Panc1 (cell line): ENCODE measurements around the gene MICAL2. TPM values are rescaled to one million over a fixed set of nuclear protein-coding genes. Genes with fewer than 3 reads are reported as not detected.

Source experiments
- ATAC-seq: fragments of 200-7000 bp; cut with Tn5 transposase; 2 replicates; pipeline ENCODE4 v1.9.1; 2020; ENCODE audit warnings: mild to moderate bottlenecking, moderate library complexity
- BruUV-seq: library from RNA; stranded (reverse); fragments of 400-500 nt; replicated peaks from 2 replicates; lab custom pipeline; 2021; lab: Mats Ljungman, UMichigan
- CTCF ChIA-PET: fragments of 300-600 bp; sonication (Branson Sonifier 250); formaldehyde crosslinking; loops from one replicate; lab custom pipeline; 2022; ENCODE audit warnings: antibody characterized with exemption; lab: Charles Lee
- POLR2A ChIA-PET: fragments of 300-600 bp; sonication (Branson Sonifier 250); formaldehyde crosslinking; loops from one replicate; lab custom pipeline; 2022; ENCODE audit warnings: antibody characterized with exemption; lab: Charles Lee
- DNase-seq: peaks from one replicate; pipeline ENCODE4 v3.0.0-alpha.2; 2010; ENCODE audit warnings: low read depth, low spot score
- H3K27ac ChIP-seq: 2 replicates; pipeline ENCODE4 v1.5.1; 2011; ENCODE audit warnings: mild to moderate bottlenecking, low read length, inconsistent platforms
- H3K27me3 ChIP-seq: fragments of 200-500 bp; sonication (Bioruptor generic); 2 replicates; pipeline ENCODE4 v1.6.0; 2014; ENCODE audit warnings: low read length, inconsistent platforms; ENCODE audit not compliant: control insufficient read depth, insufficient read depth
- H3K36me3 ChIP-seq: fragments of 200-500 bp; sonication (Bioruptor generic); 2 replicates; pipeline ENCODE4 v1.5.1; 2014; ENCODE audit warnings: inconsistent platforms, mild to moderate bottlenecking, low read length, moderate library complexity; ENCODE audit not compliant: control insufficient read depth, insufficient read depth
- H3K4me1 ChIP-seq: 2 replicates; pipeline ENCODE4 v1.5.1; 2011; ENCODE audit warnings: inconsistent platforms, mild to moderate bottlenecking, low read length, moderate library complexity; ENCODE audit not compliant: control insufficient read depth, insufficient read depth
- H3K4me3 ChIP-seq, 2 experiments: 2 replicates each; pipeline ENCODE4 v1.5.1; 2011 to 2012; ENCODE audit warnings: low read depth in 2 of 2, low read length in 2 of 2, mild to moderate bottlenecking in 2 of 2, inconsistent platforms in 1 of 2, moderate library complexity in 1 of 2
- H3K9me3 ChIP-seq: fragments of 200-500 bp; sonication (Bioruptor generic); 2 replicates; pipeline ENCODE4 v1.5.1; 2014; ENCODE audit warnings: low read depth, mild to moderate bottlenecking, inconsistent platforms, low read length, moderate library complexity; ENCODE audit not compliant: control insufficient read depth, insufficient read depth
- CTCF ChIP-seq: fragments of 450-650 bp; IDR thresholded peaks from 2 replicates; pipeline ENCODE4 v1.5.1; 2017; ENCODE audit warnings: mild to moderate bottlenecking
- POLR2AphosphoS5 ChIP-seq: IDR thresholded peaks from 2 replicates; pipeline ENCODE4 v1.6.1; 2012; ENCODE audit warnings: mild to moderate bottlenecking, low read depth, low read length, moderate library complexity
- REST ChIP-seq, 2 experiments: IDR thresholded peaks; 2 replicates each; pipeline ENCODE4 v1.6.1; 2011 to 2012; ENCODE audit warnings: low read depth in 2 of 2, control low read depth in 1 of 2, low read length in 1 of 2, mild to moderate bottlenecking in 1 of 2, moderate library complexity in 1 of 2; ENCODE audit not compliant: insufficient read depth in 1 of 2
- SIN3A ChIP-seq: IDR thresholded peaks from 2 replicates; pipeline ENCODE4 v1.6.1; 2012; ENCODE audit warnings: low read depth, mild to moderate bottlenecking, low read length, moderate library complexity, borderline replicate concordance; ENCODE audit not compliant: insufficient read depth
- TCF7L2 ChIP-seq: IDR thresholded peaks from 2 replicates; pipeline ENCODE4 v1.6.1; 2011; ENCODE audit warnings: mild to moderate bottlenecking, low read depth, low read length, inconsistent platforms
- in situ Hi-C: cut with HindIII; loops from 2 replicates; pipeline ENCODE4 v1.10.0; 2016; ENCODE audit warnings: low sequenced_read_pairs, low pct_unique_long_range_greater_than_20kb
- intact Hi-C: fragments of 100-400 bp; cut with micrococcal nuclease; formaldehyde crosslinking; loops from one replicate; pipeline ENCODE4 v1.10.0; 2022; ENCODE audit not compliant: unreplicated experiment
- total RNA-seq: library from RNA; stranded (reverse); gene quantifications from one replicate; pipeline ENCODE4 v1.2.1, GENCODE V29; 2021; ENCODE audit not compliant: unreplicated experiment

The MICAL2 gene
- total RNA-seq, 1 experiment from 2014 or later: 199 TPM

DNA sequence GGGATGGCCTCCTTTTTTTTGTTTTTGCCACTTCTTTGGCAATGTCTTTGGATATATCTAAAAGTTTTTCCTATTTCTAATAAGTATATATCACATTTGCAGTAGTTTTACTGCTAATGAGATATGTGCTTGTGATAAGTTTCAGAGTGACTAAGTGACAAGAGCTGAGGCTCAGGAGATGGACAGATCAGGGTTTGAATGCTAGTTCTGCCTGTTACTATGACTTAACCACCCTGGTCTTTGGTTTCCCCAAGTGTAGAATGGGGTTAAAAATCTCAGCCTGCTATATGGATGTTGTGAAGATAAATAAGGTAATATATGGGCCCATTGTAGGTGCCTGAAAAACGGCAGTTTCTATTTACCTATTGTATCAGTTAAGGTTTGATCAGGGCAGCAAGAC, 9.1 kb upstream of the MICAL2 start:
- ChIA-PET POLR2A (interaction anchor here (0.6 kb wide), 1 partner anchor 61 kb away, joined by 4 read pairs; no protein-coding TSS in a partner anchor), CTCF (no interaction called here)
- no TSS peak for BruUV-seq
- in situ Hi-C loops (no loop called here), intact Hi-C loops (no loop called here)
- ATAC-seq (no peak), DNase-seq (no peak)
- no peak overlapping the region for H3K4me3 ChIP-seq
- H3K27ac ChIP-seq: peak overlapping the region; percentile 19; the same call in 1 of the 2 replicates
- no peaks in the 10 kb centered on the region for H3K27me3 ChIP-seq
- H3K4me1 ChIP-seq: peaks cover 2% of the 10 kb centered on the region; the same call in 1 of the 2 replicates
- TF ChIP-seq POLR2AphosphoS5 (no peak), TCF7L2 (no peak), CTCF (no peak), REST (IDR thresholded peaks at IDR 0.05; ENCODE audit: insufficient read depth in 1 of 2, low read depth in 2 of 2, low read length in 1 of 2) (no peak), SIN3A (no peak)
- no peaks in the 10 kb centered on the region for H3K9me3 ChIP-seq
- H3K36me3 ChIP-seq: no peaks in the 10 kb centered on the region

- H3K4me1 ChIP-seq: peaks cover 2% of the 10 kb centered on the region; the same call in 1 of the 2 replicates
- no peaks in the 10 kb centered on the region for H3K9me3 ChIP-seq
- DNase-seq (no peak), ATAC-seq (no peak)
- ChIA-PET POLR2A (no interaction called here), CTCF (interaction anchor here (1.1 kb wide), 1 partner anchor 52 kb away, joined by 5 read pairs; no protein-coding TSS in a partner anchor)
- no peaks in the 10 kb centered on the region for H3K36me3 ChIP-seq
- no TSS peak for BruUV-seq
- peak overlapping the region; percentile 25; the same call in 1 of the 2 replicates for H3K27ac ChIP-seq
- TF ChIP-seq REST (IDR thresholded peaks at IDR 0.05; ENCODE audit: insufficient read depth in 1 of 2, low read depth in 2 of 2, low read length in 1 of 2) (no peak), SIN3A (no peak), POLR2AphosphoS5 (no peak), CTCF (no peak; the same call in 1 of the 2 replicates), TCF7L2 (no peak)
- intact Hi-C loops (no loop called here), in situ Hi-C loops (no loop called here)
- no peak overlapping the region for H3K4me3 ChIP-seq
- no peaks in the 10 kb centered on the region for H3K27me3 ChIP-seq
These were observed 7.6 kb upstream of the MICAL2 start for GRCh38 chr11:12102588-12103410.
